ENCODE results near the gene UBL4A.
A peak's percentile ranks its signal among the peaks of the same experiment; 100 is the strongest.

The UBL4A gene

DNA sequence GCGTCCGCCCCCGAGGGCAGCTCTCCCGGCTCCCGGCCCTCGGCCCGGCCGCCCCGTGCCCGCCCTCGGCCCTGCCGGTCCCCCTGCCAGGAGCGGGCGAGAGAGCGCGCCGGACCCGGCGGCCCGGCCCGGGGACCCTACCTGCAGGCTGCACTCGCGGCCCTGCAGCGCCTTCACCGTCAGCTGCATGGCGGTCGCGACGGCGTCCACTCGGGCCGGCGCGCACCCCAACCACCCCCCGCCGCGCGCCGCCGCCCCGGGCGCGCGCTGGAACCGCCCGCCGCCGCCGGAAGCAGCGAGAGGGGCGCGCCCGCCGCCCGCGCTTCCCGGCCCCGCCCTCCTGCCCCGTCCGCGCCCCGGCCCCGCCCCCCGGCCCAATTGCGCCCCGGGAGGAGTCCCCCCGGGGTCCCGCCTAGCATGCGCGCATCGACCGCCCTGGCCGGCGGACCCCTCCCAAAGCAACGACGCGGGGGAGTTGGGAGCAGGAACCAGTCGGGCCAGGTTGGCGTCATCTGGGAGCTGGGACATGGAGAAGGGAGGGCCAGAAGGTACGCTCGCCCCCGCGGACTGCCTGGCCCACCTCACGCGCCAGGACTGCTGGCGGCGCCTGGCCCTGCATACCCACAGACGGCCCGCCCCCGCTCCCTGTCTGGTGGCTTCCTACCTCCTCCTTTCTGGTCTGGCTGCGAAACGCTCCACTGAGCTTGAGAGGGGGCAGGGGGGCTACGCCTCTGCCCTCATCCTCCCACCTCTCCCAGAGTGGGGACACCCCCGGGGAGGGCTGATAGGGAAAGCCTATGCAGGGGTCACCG, at the start of gene UBL4A:
Gene UBL4A (minus strand): TSS at position 220 of the 812 bp plus-strand sequence. CDS start 31 bp downstream, at position 189.
- DNase-seq (ENCODE audit: low read depth), result peak; percentile 59
- TF ChIP-seq, protein P1, sequence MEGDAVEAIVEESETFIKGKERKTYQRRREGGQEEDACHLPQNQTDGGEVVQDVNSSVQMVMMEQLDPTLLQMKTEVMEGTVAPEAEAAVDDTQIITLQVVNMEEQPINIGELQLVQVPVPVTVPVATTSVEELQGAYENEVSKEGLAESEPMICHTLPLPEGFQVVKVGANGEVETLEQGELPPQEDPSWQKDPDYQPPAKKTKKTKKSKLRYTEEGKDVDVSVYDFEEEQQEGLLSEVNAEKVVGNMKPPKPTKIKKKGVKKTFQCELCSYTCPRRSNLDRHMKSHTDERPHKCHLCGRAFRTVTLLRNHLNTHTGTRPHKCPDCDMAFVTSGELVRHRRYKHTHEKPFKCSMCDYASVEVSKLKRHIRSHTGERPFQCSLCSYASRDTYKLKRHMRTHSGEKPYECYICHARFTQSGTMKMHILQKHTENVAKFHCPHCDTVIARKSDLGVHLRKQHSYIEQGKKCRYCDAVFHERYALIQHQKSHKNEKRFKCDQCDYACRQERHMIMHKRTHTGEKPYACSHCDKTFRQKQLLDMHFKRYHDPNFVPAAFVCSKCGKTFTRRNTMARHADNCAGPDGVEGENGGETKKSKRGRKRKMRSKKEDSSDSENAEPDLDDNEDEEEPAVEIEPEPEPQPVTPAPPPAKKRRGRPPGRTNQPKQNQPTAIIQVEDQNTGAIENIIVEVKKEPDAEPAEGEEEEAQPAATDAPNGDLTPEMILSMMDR (IDR thresholded peaks at IDR 0.05; ENCODE audit: insufficient read depth, low read depth, low read length, missing control alignments), result no peak
- peak within 1 kb of the TSS; percentile 78 for H3K4me3 ChIP-seq (ENCODE audit: low read depth, low read length)

DNA sequence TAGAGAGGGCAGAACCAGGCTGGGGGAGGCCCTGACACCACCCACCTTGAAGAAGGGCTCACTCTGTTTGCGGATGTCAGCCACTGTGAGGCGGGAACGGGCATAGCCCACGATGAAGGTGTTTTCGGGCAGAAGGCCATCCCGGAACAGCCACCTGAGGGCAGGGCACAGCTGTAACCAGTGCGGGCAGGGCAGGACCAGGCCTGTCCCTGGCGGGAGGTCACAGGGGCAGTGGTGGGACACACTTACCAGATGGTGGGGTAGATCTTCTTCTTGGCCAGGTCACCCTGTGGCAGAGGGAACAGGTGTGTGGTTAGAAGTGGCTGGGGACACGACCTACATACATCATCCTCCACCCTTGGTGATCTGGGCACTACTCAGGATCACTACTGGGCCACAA, 49.5 kb upstream of the UBL4A start:
- no peak overlapping the region for H3K4me3 ChIP-seq (ENCODE audit: low read depth, low read length)
- TF ChIP-seq, protein P1 (IDR thresholded peaks at IDR 0.05; ENCODE audit: insufficient read depth, low read depth, low read length, missing control alignments), result no peak
- DNase-seq (ENCODE audit: low read depth), result no peak

DNA sequence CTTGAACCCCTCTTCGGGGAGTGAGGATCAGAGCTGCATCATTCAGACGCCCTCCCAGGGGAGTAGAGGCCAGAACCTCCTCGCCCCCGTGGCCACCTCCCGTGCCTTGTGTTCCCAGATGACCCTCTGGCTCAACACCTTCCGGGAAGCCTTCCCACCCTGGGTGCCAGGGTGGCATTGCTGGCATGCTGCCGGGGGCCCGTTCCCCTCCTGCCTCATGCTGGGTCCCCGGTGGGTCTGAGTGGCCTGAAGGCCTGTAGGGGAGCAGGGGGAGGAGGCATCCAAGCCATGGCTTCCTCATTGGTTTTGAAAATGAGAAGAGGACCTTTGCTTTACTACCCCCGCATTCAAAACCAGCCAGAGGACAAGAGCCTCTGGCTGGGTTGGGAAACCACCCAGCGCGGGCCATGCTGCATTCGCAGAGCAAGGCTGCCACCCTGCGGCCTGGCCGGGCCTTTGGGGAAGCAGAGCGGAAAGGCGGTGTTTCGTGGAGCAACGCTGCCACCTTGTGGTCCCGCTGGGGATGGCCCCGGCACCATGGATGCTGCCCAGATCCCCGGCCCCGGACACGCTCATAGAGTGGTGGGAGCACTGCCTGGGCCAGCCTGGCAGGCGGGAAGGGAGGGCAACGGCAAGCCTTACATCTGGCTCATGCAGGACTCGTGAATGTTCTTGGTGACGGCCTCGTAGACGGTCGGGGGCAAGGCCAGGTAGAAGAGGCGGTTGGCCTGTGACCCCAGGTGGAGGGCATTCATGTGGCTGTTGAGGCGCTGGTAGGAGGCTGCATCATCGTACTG, 48.3 kb upstream of the UBL4A start:
- no peak overlapping the region for H3K4me3 ChIP-seq (ENCODE audit: low read depth, low read length)
- TF ChIP-seq, protein P1 (IDR thresholded peaks at IDR 0.05; ENCODE audit: insufficient read depth, low read depth, low read length, missing control alignments), result peak; percentile 95
- peak; percentile 89 for DNase-seq (ENCODE audit: low read depth)

DNA sequence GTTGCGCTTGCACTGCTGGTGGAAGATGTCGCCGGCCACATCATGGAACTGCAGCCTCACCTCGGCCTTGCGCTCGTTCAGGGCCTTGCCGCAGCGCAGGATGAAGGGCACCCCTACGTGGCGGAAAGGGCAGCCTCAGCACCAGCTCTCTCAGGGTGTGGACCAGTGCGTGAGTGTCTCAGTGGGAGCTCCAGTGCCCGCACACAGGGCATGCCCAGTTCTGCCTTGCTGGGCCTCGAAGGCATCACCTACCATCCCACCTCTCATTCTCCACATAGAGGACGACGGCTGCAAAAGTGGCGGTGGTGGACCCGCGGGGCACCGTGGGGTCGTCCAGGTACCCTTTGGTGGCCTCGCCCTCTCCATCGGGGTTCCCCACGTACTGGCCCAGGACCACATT, 46.3 kb upstream of the UBL4A start:
- TF ChIP-seq, protein P1 (IDR thresholded peaks at IDR 0.05; ENCODE audit: insufficient read depth, low read depth, low read length, missing control alignments), result no peak
- DNase-seq (ENCODE audit: low read depth), result no peak
- H3K4me3 ChIP-seq (ENCODE audit: low read depth, low read length), result no peak overlapping the region

DNA sequence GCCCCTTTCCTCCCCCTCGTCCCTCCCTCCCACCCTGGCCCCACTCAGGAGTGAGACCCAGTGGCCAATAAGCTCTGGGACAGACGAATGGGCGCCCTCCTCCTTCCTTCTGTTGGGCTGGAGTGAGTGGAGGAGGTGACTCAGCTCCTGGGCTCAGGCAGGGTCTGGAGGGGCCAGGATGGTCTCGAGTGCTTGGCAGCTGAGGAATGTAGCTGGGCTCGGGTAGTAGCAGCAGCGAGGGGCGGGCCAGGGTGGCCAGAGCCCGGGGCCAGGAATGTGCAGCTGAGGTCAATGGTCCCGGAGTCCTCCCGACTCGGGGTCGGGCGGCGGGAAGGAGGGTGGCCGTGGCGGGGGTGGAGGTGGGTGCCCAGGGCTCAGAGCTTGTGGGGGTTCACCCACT, 45.2 kb upstream of the UBL4A start:
- no peak overlapping the region for H3K4me3 ChIP-seq (ENCODE audit: low read depth, low read length)
- TF ChIP-seq, protein P1 (IDR thresholded peaks at IDR 0.05; ENCODE audit: insufficient read depth, low read depth, low read length, missing control alignments), result no peak
- no peak for DNase-seq (ENCODE audit: low read depth)

DNA sequence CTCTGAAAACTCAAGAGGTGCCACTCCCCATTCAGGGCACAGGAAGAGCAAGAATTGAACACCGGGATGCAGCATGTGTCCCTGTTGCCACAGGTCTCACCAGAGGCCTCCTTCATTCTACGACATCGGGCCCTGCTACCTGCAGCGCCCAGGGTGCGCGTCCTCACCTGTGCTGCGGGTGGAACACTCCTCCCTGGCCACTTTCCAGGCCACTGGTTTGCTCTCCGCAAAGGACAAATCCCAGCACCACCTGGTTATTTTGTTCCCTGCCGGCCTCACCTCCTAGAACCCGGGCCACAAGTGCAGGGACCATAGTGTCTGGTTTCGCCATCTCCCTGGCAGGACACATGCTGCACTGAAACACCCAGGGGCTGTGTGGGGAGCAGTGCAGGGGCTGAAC, 43.9 kb upstream of the UBL4A start:
- H3K4me3 ChIP-seq (ENCODE audit: low read depth, low read length), result no peak overlapping the region
- TF ChIP-seq, protein P1 (IDR thresholded peaks at IDR 0.05; ENCODE audit: insufficient read depth, low read depth, low read length, missing control alignments), result no peak
- no peak for DNase-seq (ENCODE audit: low read depth)

Measured in GM12865 (cell line).